Keratinocyte (primary cell): ENCODE data around the gene MSI2. TPM values are rescaled to one million over a fixed set of nuclear protein-coding genes. Genes with fewer than 3 reads are reported as not detected.

Source experiments
- DNase-seq: peaks from one replicate; pipeline ENCODE4 v3.0.0-alpha.2; 2011; ENCODE audit warnings: low read depth, missing footprints, low spot score
- FAIRE-seq: peaks from 2 replicates; lab custom pipeline; 2011; peaks lifted over from hg19 to GRCh38; lab: Jason Lieb, UNC
- H2AFZ ChIP-seq: 2 replicates; pipeline ENCODE4 v1.6.0; 2012; ENCODE audit warnings: low read length, control low read depth, inconsistent platforms; ENCODE audit not compliant: control insufficient read depth
- H3K27ac ChIP-seq: 2 replicates; pipeline ENCODE4 v1.5.1; 2011; ENCODE audit warnings: low read length; ENCODE audit not compliant: control insufficient read depth, insufficient read depth
- H3K27me3 ChIP-seq: 3 replicates; pipeline ENCODE4 v1.6.0; 2011; ENCODE audit warnings: low read length; ENCODE audit not compliant: control insufficient read depth, insufficient read depth; ENCODE audit errors: extremely low read depth
- H3K36me3 ChIP-seq, 2 experiments: 2 replicates in 1 of 2; 3 replicates in 1 of 2; pipeline ENCODE4 v1.5.1; 2011; ENCODE audit warnings: low read length in 2 of 2, mild to moderate bottlenecking in 1 of 2; ENCODE audit not compliant: control insufficient read depth in 2 of 2, insufficient read depth in 2 of 2; ENCODE audit errors: extremely low read depth in 1 of 2
- H3K4me1 ChIP-seq: 3 replicates; pipeline ENCODE4 v1.5.1; 2011; ENCODE audit warnings: low read length; ENCODE audit not compliant: control insufficient read depth, insufficient read depth; ENCODE audit errors: extremely low read depth
- H3K4me2 ChIP-seq: 3 replicates; pipeline ENCODE4 v1.6.0; 2011; ENCODE audit warnings: low read depth, low read length; ENCODE audit not compliant: control insufficient read depth, insufficient read depth; ENCODE audit errors: extremely low read depth
- H3K4me3 ChIP-seq, 3 experiments: fragments of 200-600 bp in 1 of 3; sonication (generic) in 1 of 3; 2 replicates in 2 of 3; 3 replicates in 1 of 3; pipeline ENCODE4 v1.5.1; 2011 to 2016; ENCODE audit warnings: low read length in 3 of 3, mild to moderate bottlenecking in 3 of 3, control low read depth in 2 of 3, inconsistent platforms in 1 of 3, low read depth in 1 of 3, mixed read lengths in 1 of 3, mixed run types in 1 of 3, moderate library complexity in 1 of 3; ENCODE audit not compliant: control insufficient read depth in 2 of 3, insufficient read depth in 2 of 3; ENCODE audit errors: extremely low read depth in 1 of 3
- H3K79me2 ChIP-seq: 2 replicates; pipeline ENCODE4 v1.6.0; 2012; ENCODE audit warnings: low read length; ENCODE audit not compliant: control insufficient read depth, insufficient read depth
- H3K9ac ChIP-seq: 3 replicates; pipeline ENCODE4 v1.6.0; 2011; ENCODE audit warnings: low read length; ENCODE audit not compliant: control insufficient read depth, insufficient read depth; ENCODE audit errors: extremely low read depth
- H3K9me1 ChIP-seq: 3 replicates; pipeline ENCODE4 v1.6.0; 2011; ENCODE audit warnings: low read length; ENCODE audit not compliant: control insufficient read depth, insufficient read depth; ENCODE audit errors: extremely low read depth
- H3K9me3 ChIP-seq: 2 replicates; pipeline ENCODE4 v1.5.1; 2012; ENCODE audit warnings: low read depth, low read length; ENCODE audit not compliant: control insufficient read depth
- H4K20me1 ChIP-seq: 3 replicates; pipeline ENCODE4 v1.6.0; 2011; ENCODE audit warnings: low read length; ENCODE audit not compliant: control insufficient read depth, insufficient read depth; ENCODE audit errors: extremely low read depth
- CTCF ChIP-seq, 3 experiments: IDR thresholded peaks in 1 of 3; conservative IDR thresholded peaks in 1 of 3; optimal IDR thresholded peaks in 1 of 3; 2 replicates in 2 of 3; 3 replicates in 1 of 3; pipeline versions ENCODE3 to v1.5.1; 2011; ENCODE audit warnings: low read length in 3 of 3, mild to moderate bottlenecking in 3 of 3, moderate library complexity in 2 of 3, control low read depth in 1 of 3, inconsistent platforms in 1 of 3; ENCODE audit not compliant: insufficient read depth in 2 of 3; ENCODE audit errors: extremely low read depth in 1 of 3
- EZH2 ChIP-seq: IDR thresholded peaks from one replicate; pipeline ENCODE4 v1.6.1; 2012; ENCODE audit warnings: inconsistent platforms, mild to moderate bottlenecking, low read length, moderate library complexity
- dilution Hi-C: fragments of 300-500 bp; cut with MboI; formaldehyde crosslinking; loops from one replicate; pipeline ENCODE4 v1.7.0; 2020; ENCODE audit warnings: low sequenced_read_pairs; ENCODE audit not compliant: extremely low pct_ligation_motif_present
- polyA plus RNA-seq, 5 experiments: library from polyadenylated mRNA; depleted of rRNA in 3 of 5; stranded (reverse) in 3 of 5; stranded (forward) in 1 of 5; unstranded in 1 of 5; fragments of >200 nt; gene quantifications; 1 replicate in 1 of 5; 2 replicates in 3 of 5; 3 replicates in 1 of 5; pipeline versions ENCODE4 v1.2.1 to v1.2.3, GENCODE V29; 2011 to 2012; ENCODE audit warnings: missing spikeins in 2 of 5, low read depth in 1 of 5, low replicate concordance in 1 of 5

The MSI2 gene
- polyA plus RNA-seq, 1 donor (not counting 4 experiments of a cell fraction or from before 2014, with no cell fraction given): 22.3 TPM

DNA sequence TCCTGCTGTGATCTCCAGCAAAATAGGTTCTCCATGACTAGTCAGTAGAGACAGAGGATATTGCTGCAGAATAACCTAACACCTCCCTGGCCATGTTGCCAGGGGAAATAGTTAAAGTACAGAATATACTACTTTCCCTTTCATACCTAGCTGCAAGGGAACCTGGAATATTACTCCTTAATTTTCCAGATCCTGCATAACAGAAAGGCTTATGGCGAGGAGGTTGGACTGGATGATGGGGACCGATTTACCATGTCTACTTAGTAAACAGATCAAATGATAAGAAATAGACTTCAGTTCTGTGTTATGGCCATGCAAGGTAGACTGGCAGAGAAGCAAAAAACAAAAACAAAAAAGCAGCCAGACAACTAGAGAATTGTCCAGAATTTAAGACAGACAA lies 117.4 kb downstream of the MSI2 start:
- Histone ChIP-seq H3K4me1 (peaks cover 67% of the 10 kb centered on the region), H3K4me3 (no peak overlapping the region), H3K4me2 (no peak overlapping the region), H3K27me3 (no peaks in the 10 kb centered on the region), H3K79me2 (no peaks in the 10 kb centered on the region), H4K20me1 (no peaks in the 10 kb centered on the region), H3K27ac (peak overlapping the region; percentile 9), H3K36me3 (no peaks in the 10 kb centered on the region), H3K9ac (no peak overlapping the region), H2AFZ (no peak overlapping the region), H3K9me1 (peaks cover 5% of the 10 kb centered on the region), H3K9me3 (peaks cover 6% of the 10 kb centered on the region)
- dilution Hi-C loops: no loop called here
- FAIRE-seq: no peak
- DNase-seq: no peak
- no peak for TF ChIP-seq EZH2
- no peak for TF ChIP-seq CTCF (optimal IDR thresholded peaks at IDR 0.05 in 1 of 3, IDR thresholded peaks at IDR 0.05 in 1 of 3, conservative IDR thresholded peaks at IDR 0.05 in 1 of 3; ENCODE audit: extremely low read depth in 1 of 3, insufficient read depth in 2 of 3, low read length in 3 of 3)

GRCh38 chr17:57375040-57375769 lies 118.9 kb downstream of the MSI2 start:
- TF ChIP-seq EZH2 (no peak), CTCF (optimal IDR thresholded peaks at IDR 0.05 in 1 of 3, IDR thresholded peaks at IDR 0.05 in 1 of 3, conservative IDR thresholded peaks at IDR 0.05 in 1 of 3; ENCODE audit: extremely low read depth in 1 of 3, insufficient read depth in 2 of 3, low read length in 3 of 3) (no peak)
- H3K79me2 ChIP-seq: no peaks in the 10 kb centered on the region
- peak overlapping the region; percentile 80 for H3K27ac ChIP-seq
- dilution Hi-C loops: no loop called here
- H3K4me3 ChIP-seq: peak overlapping the region in 2 of 3 experiments; percentile 0 to 21
- peak overlapping the region; percentile 65 for H3K9ac ChIP-seq
- peaks cover 5% of the 10 kb centered on the region for H3K9me1 ChIP-seq
- peaks cover 0 to 1% of the 10 kb centered on the region in 2 experiments for H3K36me3 ChIP-seq
- DNase-seq (no peak), FAIRE-seq (peak; percentile 17)
- peak overlapping the region; percentile 62 for H2AFZ ChIP-seq
- H4K20me1 ChIP-seq: no peaks in the 10 kb centered on the region
- H3K9me3 ChIP-seq: peaks cover 6% of the 10 kb centered on the region
- H3K27me3 ChIP-seq: no peaks in the 10 kb centered on the region
- peak overlapping the region; percentile 86 for H3K4me2 ChIP-seq
- peaks cover 53% of the 10 kb centered on the region for H3K4me1 ChIP-seq
